Duodenal mucosa (tissue), 2 donors: ENCODE measurements around the gene SH3BP2.

Source experiments
- H3K27ac ChIP-seq: one replicate; pipeline ENCODE4 v1.7.0; 2013; ENCODE audit warnings: low read depth, low read length
- H3K27me3 ChIP-seq, 2 donors: one replicate each; pipeline ENCODE4 v1.7.0; 2013; ENCODE audit warnings: low read length in 2 of 2, control low read depth in 1 of 2; ENCODE audit not compliant: insufficient read depth in 2 of 2, control insufficient read depth in 1 of 2
- H3K36me3 ChIP-seq, 2 donors: one replicate each; pipeline ENCODE4 v1.7.0; 2013; ENCODE audit warnings: low read length in 2 of 2, control low read depth in 1 of 2; ENCODE audit not compliant: insufficient read depth in 2 of 2, control insufficient read depth in 1 of 2
- H3K4me1 ChIP-seq, 2 donors: one replicate each; pipeline ENCODE4 v1.7.0; 2013; ENCODE audit warnings: low read length in 2 of 2, control low read depth in 1 of 2; ENCODE audit not compliant: insufficient read depth in 2 of 2, control insufficient read depth in 1 of 2
- H3K4me3 ChIP-seq, 2 donors: one replicate each; pipeline ENCODE4 v1.7.0; 2013; ENCODE audit warnings: low read length in 2 of 2, low read depth in 1 of 2
- H3K9ac ChIP-seq, 2 donors: one replicate each; pipeline ENCODE4 v1.7.0; 2013; ENCODE audit warnings: low read length in 2 of 2, low read depth in 1 of 2
- H3K9me3 ChIP-seq, 2 donors: one replicate each; pipeline ENCODE4 v1.7.0; 2013; ENCODE audit warnings: low read length in 2 of 2, control low read depth in 1 of 2; ENCODE audit not compliant: control insufficient read depth in 1 of 2

The SH3BP2 gene

DNA sequence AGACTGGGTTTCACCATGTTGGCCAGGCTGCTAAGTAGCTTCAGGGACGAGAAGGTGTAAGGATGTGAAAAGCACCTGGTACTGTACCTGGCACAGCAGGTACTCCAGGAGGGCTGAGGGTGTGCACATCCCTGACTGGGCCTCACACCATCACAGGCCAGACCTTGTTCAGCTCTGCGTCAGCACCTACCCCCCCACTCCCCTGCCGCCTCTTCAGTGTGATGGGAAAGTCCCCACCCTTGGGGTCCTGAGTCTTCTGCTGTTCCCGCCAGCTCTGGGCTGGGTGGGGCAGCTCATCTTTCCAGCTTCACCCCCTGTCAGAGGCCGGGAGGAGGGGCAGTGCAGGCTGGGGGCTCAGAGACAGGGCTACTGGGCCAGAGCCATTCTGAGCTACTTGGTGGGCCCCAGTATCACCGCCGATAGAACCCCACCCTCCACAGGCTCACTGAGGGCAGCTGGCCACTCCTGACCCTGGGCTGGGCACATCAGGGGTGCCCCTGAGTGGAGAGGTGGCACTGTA is 6.7 kb upstream of the SH3BP2 start:
- H3K4me1 ChIP-seq: peaks cover 7 to 29% of the 10 kb centered on the region in 2 donors
- H3K9ac ChIP-seq: no peak overlapping the region
- H3K4me3 ChIP-seq: no peak overlapping the region

GRCh38 chr4:2786794-2787229 is 6.1 kb upstream of the SH3BP2 start:
- H3K36me3 ChIP-seq: no peaks in the 10 kb centered on the region
- H3K4me1 ChIP-seq: peaks cover 11 to 34% of the 10 kb centered on the region in 2 donors
- H3K27ac ChIP-seq: no peak overlapping the region
- no peak overlapping the region for H3K9ac ChIP-seq
- H3K9me3 ChIP-seq: no peaks in the 10 kb centered on the region
- H3K4me3 ChIP-seq: no peak overlapping the region
- no peaks in the 10 kb centered on the region for H3K27me3 ChIP-seq

More for the DNA sequence above, 6.7 kb upstream of the SH3BP2 start:
- Histone ChIP-seq H3K9me3 (no peaks in the 10 kb centered on the region), H3K27ac (no peak overlapping the region), H3K36me3 (no peaks in the 10 kb centered on the region), H3K27me3 (no peaks in the 10 kb centered on the region)

GRCh38 chr4:2787230-2788100 is 5.4 kb upstream of the SH3BP2 start:
- Histone ChIP-seq H3K36me3 (no peaks in the 10 kb centered on the region), H3K27me3 (no peaks in the 10 kb centered on the region), H3K4me3 (no peak overlapping the region), H3K9ac (no peak overlapping the region), H3K27ac (no peak overlapping the region), H3K9me3 (no peaks in the 10 kb centered on the region), H3K4me1 (peaks cover 17 to 40% of the 10 kb centered on the region in 2 donors)

DNA sequence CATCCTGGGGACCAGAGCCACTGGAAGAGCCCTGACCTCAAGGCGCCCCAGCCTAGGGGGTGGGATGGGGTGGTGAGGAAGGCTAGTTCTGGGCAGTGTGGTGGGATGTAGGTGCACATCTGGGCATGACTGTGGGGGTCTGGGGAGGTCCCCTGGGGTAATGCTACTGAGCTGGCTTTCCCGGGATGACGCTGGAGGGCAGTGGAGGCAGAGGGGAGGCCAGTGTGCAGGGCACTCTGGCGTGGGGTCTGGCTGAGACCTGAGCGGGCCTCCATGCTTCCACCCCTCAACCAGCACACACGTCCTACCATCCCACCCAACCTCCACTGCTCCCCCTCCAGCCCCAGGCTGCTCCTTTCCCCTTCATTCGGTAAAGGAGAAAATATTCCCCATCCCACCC is 4.8 kb upstream of the SH3BP2 start:
- Histone ChIP-seq H3K4me3 (no peak overlapping the region), H3K4me1 (peaks cover 19 to 42% of the 10 kb centered on the region in 2 donors), H3K27ac (no peak overlapping the region)

GRCh38 chr4:2788532-2789103 is 4.3 kb upstream of the SH3BP2 start:
- H3K4me1 ChIP-seq: peaks cover 19 to 43% of the 10 kb centered on the region in 2 donors
- no peaks in the 10 kb centered on the region for H3K36me3 ChIP-seq
- H3K9me3 ChIP-seq: no peaks in the 10 kb centered on the region
- no peak overlapping the region for H3K9ac ChIP-seq
- H3K4me3 ChIP-seq: no peak overlapping the region
- no peak overlapping the region for H3K27ac ChIP-seq
- no peaks in the 10 kb centered on the region for H3K27me3 ChIP-seq

More for the DNA sequence above, 4.8 kb upstream of the SH3BP2 start:
- Histone ChIP-seq H3K27me3 (no peaks in the 10 kb centered on the region), H3K36me3 (no peaks in the 10 kb centered on the region), H3K9ac (no peak overlapping the region), H3K9me3 (no peaks in the 10 kb centered on the region)

GRCh38 chr4:2789351-2789750 is 3.5 kb upstream of the SH3BP2 start:
- Histone ChIP-seq H3K27me3 (no peaks in the 10 kb centered on the region), H3K9me3 (no peaks in the 10 kb centered on the region), H3K4me1 (peaks cover 26 to 51% of the 10 kb centered on the region in 2 donors), H3K36me3 (no peaks in the 10 kb centered on the region), H3K27ac (no peak overlapping the region), H3K9ac (no peak overlapping the region), H3K4me3 (no peak overlapping the region)

- H3K27ac ChIP-seq: no peak overlapping the region
- H3K9ac ChIP-seq: no peak overlapping the region
- H3K4me1 ChIP-seq: peaks cover 33 to 57% of the 10 kb centered on the region in 2 donors
- H3K27me3 ChIP-seq: no peaks in the 10 kb centered on the region
- H3K36me3 ChIP-seq: no peaks in the 10 kb centered on the region
- no peaks in the 10 kb centered on the region for H3K9me3 ChIP-seq
- H3K4me3 ChIP-seq: no peak overlapping the region
These were observed 2.9 kb upstream of the SH3BP2 start for GRCh38 chr4:2789793-2790582.

GRCh38 chr4:2790583-2791517 is 2.0 kb upstream of the SH3BP2 start:
- peaks cover 40 to 65% of the 10 kb centered on the region in 2 donors for H3K4me1 ChIP-seq
- H3K27me3 ChIP-seq: no peaks in the 10 kb centered on the region
- H3K9me3 ChIP-seq: no peaks in the 10 kb centered on the region
- no peak overlapping the region for H3K4me3 ChIP-seq
- H3K9ac ChIP-seq: no peak overlapping the region
- no peaks in the 10 kb centered on the region for H3K36me3 ChIP-seq
- no peak overlapping the region for H3K27ac ChIP-seq
